Endothelial cell of umbilical vein (primary cell): ENCODE data around the gene TRPM8. TPM values are rescaled to one million over a fixed set of nuclear protein-coding genes. Genes with fewer than 3 reads are reported as not detected.

Experiments used
- BruUV-seq: library from RNA; stranded (reverse); fragments of 400-500 nt; replicated peaks from 2 replicates; lab custom pipeline; 2021; lab: Mats Ljungman, UMichigan
- CTCF ChIA-PET: fragments of 300-600, 350-600 bp; sonication (Branson Sonifier 250); formaldehyde crosslinking; loops from one replicate; lab custom pipeline; 2021; ENCODE audit warnings: antibody characterized with exemption, inconsistent platforms; lab: Charles Lee
- POLR2A ChIA-PET: fragments of 300-600, 350-600 bp; sonication (Branson Sonifier 250); formaldehyde crosslinking; loops from one replicate; lab custom pipeline; 2021; ENCODE audit warnings: antibody characterized with exemption, inconsistent platforms; lab: Charles Lee
- DNase-seq: peaks from one replicate; pipeline ENCODE4 v3.0.0-alpha.2; 2011; ENCODE audit warnings: low read depth, low spot score
- FAIRE-seq: peaks from 2 replicates; lab custom pipeline; 2011; peaks lifted over from hg19 to GRCh38; lab: Jason Lieb, UNC
- H2AFZ ChIP-seq: 2 replicates; pipeline ENCODE4 v1.6.0; 2012; ENCODE audit warnings: low read depth, low read length, control low read depth, inconsistent platforms
- H3K27ac ChIP-seq: 2 replicates; pipeline ENCODE4 v1.5.1; 2011; ENCODE audit warnings: low read depth, mild to moderate bottlenecking, control low read depth, low read length, moderate library complexity; ENCODE audit not compliant: insufficient read depth
- H3K27me3 ChIP-seq, 2 experiments: 2 replicates each; pipeline versions ENCODE4 v1.6.0 to v1.6.1; 2011; ENCODE audit warnings: low read length in 2 of 2, mixed read lengths in 1 of 2; ENCODE audit not compliant: control insufficient read depth in 2 of 2, insufficient read depth in 2 of 2
- H3K36me3 ChIP-seq, 2 experiments: 2 replicates in 1 of 2; 3 replicates in 1 of 2; pipeline ENCODE4 v1.5.1; 2011; ENCODE audit warnings: low read length in 2 of 2, mild to moderate bottlenecking in 1 of 2, moderate library complexity in 1 of 2; ENCODE audit not compliant: control insufficient read depth in 2 of 2, insufficient read depth in 2 of 2; ENCODE audit errors: extremely low read depth in 1 of 2
- H3K4me1 ChIP-seq: 3 replicates; pipeline ENCODE4 v1.5.1; 2011; ENCODE audit warnings: mild to moderate bottlenecking, low read length; ENCODE audit not compliant: control insufficient read depth, insufficient read depth; ENCODE audit errors: extremely low read depth
- H3K4me2 ChIP-seq: 2 replicates; pipeline ENCODE4 v1.6.1; 2011; ENCODE audit warnings: low read length, control low read depth, mixed read lengths; ENCODE audit not compliant: insufficient read depth
- H3K4me3 ChIP-seq, 3 experiments: fragments of 200-600 bp in 1 of 3; sonication (generic), shearing (Covaris generic) in 1 of 3; replicated peaks in 1 of 3; 2 replicates each; pipeline ENCODE4 v1.5.1; 2011 to 2016; ENCODE audit warnings: control low read depth in 3 of 3, low read length in 3 of 3, mild to moderate bottlenecking in 2 of 3, inconsistent platforms in 1 of 3, low read depth in 1 of 3, moderate library complexity in 1 of 3; ENCODE audit not compliant: insufficient read depth in 1 of 3
- H3K79me2 ChIP-seq: 2 replicates; pipeline ENCODE4 v1.6.0; 2012; ENCODE audit warnings: low read length, inconsistent platforms; ENCODE audit not compliant: control insufficient read depth, insufficient read depth
- H3K9ac ChIP-seq: replicated peaks from 2 replicates; pipeline ENCODE3; 2011; ENCODE audit warnings: low read length, control low read depth; ENCODE audit not compliant: insufficient read depth; ENCODE audit errors: extremely low read depth
- H3K9me1 ChIP-seq: replicated peaks from 3 replicates; pipeline ENCODE4 v1.6.0; 2011; ENCODE audit warnings: mild to moderate bottlenecking, low read length; ENCODE audit not compliant: control insufficient read depth, insufficient read depth; ENCODE audit errors: extremely low read depth
- H3K9me3 ChIP-seq: replicated peaks from 2 replicates; pipeline ENCODE4 v1.5.1; 2012; ENCODE audit warnings: low read length, inconsistent platforms; ENCODE audit not compliant: control insufficient read depth, insufficient read depth
- H4K20me1 ChIP-seq: replicated peaks from 2 replicates; pipeline ENCODE3; 2011; ENCODE audit warnings: mild to moderate bottlenecking, low read length; ENCODE audit not compliant: control insufficient read depth, insufficient read depth; ENCODE audit errors: extremely low read depth
- EZH2 ChIP-seq: IDR thresholded peaks from 2 replicates; pipeline ENCODE4 v1.6.1; 2012; ENCODE audit warnings: borderline replicate concordance, low read depth, mild to moderate bottlenecking, moderate library complexity, low read length, inconsistent platforms; ENCODE audit not compliant: severe bottlenecking
- FOS ChIP-seq: IDR thresholded peaks from 2 replicates; pipeline ENCODE4 v1.6.1; 2011; ENCODE audit warnings: mild to moderate bottlenecking, low read length, moderate library complexity, borderline replicate concordance; ENCODE audit not compliant: insufficient read depth
- GATA2 ChIP-seq: IDR thresholded peaks from 2 replicates; pipeline ENCODE4 v1.7.0; 2011; ENCODE audit warnings: low read depth, mild to moderate bottlenecking, moderate library complexity, mixed read lengths, low read length; ENCODE audit not compliant: insufficient read length, insufficient read depth
- JUN ChIP-seq: IDR thresholded peaks from 2 replicates; pipeline ENCODE4 v1.6.1; 2011; ENCODE audit warnings: borderline replicate concordance, low read depth; ENCODE audit not compliant: insufficient read length, insufficient read depth
- MYC ChIP-seq: IDR thresholded peaks from one replicate; pipeline ENCODE4 v1.6.1; 2011; ENCODE audit warnings: mild to moderate bottlenecking, low read depth, low read length
- POLR2A ChIP-seq: IDR thresholded peaks from 2 replicates; pipeline ENCODE4 v1.6.1; 2012; ENCODE audit warnings: low read depth, mild to moderate bottlenecking, control low read depth, low read length
- POLR2AphosphoS5 ChIP-seq: IDR thresholded peaks from 2 replicates; pipeline ENCODE4 v1.6.1; 2012; ENCODE audit warnings: low read depth, mild to moderate bottlenecking, control low read depth, low read length, moderate library complexity; ENCODE audit not compliant: insufficient read depth
- dilution Hi-C: fragments of 300-500 bp; cut with MboI; formaldehyde crosslinking; loops from one replicate; pipeline ENCODE4 v1.15.0; 2019; ENCODE audit warnings: low sequenced_read_pairs; ENCODE audit not compliant: extremely low pct_ligation_motif_present
- intact Hi-C: fragments of 100-400 bp; cut with micrococcal nuclease; formaldehyde crosslinking; loops from one replicate; pipeline ENCODE4 v1.10.0; 2022
- polyA plus RNA-seq, 4 experiments: library from polyadenylated mRNA; depleted of rRNA in 3 of 4; stranded (reverse) in 3 of 4; unstranded in 1 of 4; fragments of >200 nt; gene quantifications; 2 replicates each; pipeline versions ENCODE4 v1.2.1 to v1.2.3, GENCODE V29; 2011 to 2012; ENCODE audit warnings: missing spikeins in 1 of 4
- total RNA-seq: library from RNA; stranded (reverse); gene quantifications from 2 replicates; pipeline ENCODE4 v1.2.3, GENCODE V29; 2021
- TF ChIP-seq, protein P1 (sequence below), 2 donors: IDR thresholded peaks; 1 replicate in 1 of 2; 2 replicates in 1 of 2; pipeline ENCODE4 v1.5.1; 2011; ENCODE audit warnings: low read length in 2 of 2, mild to moderate bottlenecking in 2 of 2, moderate library complexity in 2 of 2, control low read depth in 1 of 2, inconsistent platforms in 1 of 2, low read depth in 1 of 2; ENCODE audit not compliant: insufficient read depth in 1 of 2; ENCODE audit errors: extremely low read depth in 1 of 2
- TF ChIP-seq, protein P2 (sequence below): IDR thresholded peaks from 2 replicates; pipeline ENCODE4 v1.6.1; 2011; ENCODE audit not compliant: insufficient read depth, insufficient read length

The TRPM8 gene
- total and polyA plus RNA-seq, 2 donors (not counting 3 experiments of a cell fraction or from before 2014, with no cell fraction given), result not detected

DNA sequence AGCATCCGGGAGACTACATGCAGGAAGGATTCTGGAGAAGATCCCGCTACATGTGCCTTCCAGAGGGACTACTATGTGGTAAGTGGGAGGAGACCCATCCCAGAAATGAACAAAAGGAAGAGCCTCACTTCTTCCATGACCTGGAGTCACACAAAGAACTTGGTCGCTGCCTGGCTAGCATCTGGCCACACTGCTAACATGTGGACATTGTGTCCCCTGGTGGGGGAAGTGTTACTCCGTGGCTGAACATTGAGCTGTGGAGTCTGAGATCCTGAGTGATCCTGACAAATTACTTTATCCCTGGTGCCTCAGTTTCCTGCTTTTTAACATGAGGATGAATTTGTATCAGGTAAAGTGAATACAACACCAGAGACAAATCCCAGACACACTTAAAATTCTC, 141.7 kb downstream of the TRPM8 start:
- intact Hi-C loops (no loop called here), dilution Hi-C loops (no loop called here)
- H3K27me3 ChIP-seq, result peaks cover 0 to 4% of the 10 kb centered on the region in 2 experiments
- H3K9ac ChIP-seq, result no peak overlapping the region
- CTCF ChIA-PET, result no interaction called here
- FAIRE-seq (no peak), DNase-seq (no peak)
- H4K20me1 ChIP-seq, result no peaks in the 10 kb centered on the region
- H3K79me2 ChIP-seq, result no peaks in the 10 kb centered on the region
- no peaks in the 10 kb centered on the region for H3K9me3 ChIP-seq
- BruUV-seq, result no TSS peak
- H3K9me1 ChIP-seq, result no peaks in the 10 kb centered on the region
- no peak overlapping the region for H3K4me3 ChIP-seq
- H3K4me1 ChIP-seq, result no peaks in the 10 kb centered on the region
- H2AFZ ChIP-seq, result no peak overlapping the region
- no peak overlapping the region for H3K27ac ChIP-seq
- H3K4me2 ChIP-seq, result no peak overlapping the region
- TF ChIP-seq FOS (no peak), POLR2AphosphoS5 (no peak), GATA2 (no peak), MYC (no peak), POLR2A (no peak), EZH2 (no peak), JUN (no peak)
- TF ChIP-seq, protein P1, sequence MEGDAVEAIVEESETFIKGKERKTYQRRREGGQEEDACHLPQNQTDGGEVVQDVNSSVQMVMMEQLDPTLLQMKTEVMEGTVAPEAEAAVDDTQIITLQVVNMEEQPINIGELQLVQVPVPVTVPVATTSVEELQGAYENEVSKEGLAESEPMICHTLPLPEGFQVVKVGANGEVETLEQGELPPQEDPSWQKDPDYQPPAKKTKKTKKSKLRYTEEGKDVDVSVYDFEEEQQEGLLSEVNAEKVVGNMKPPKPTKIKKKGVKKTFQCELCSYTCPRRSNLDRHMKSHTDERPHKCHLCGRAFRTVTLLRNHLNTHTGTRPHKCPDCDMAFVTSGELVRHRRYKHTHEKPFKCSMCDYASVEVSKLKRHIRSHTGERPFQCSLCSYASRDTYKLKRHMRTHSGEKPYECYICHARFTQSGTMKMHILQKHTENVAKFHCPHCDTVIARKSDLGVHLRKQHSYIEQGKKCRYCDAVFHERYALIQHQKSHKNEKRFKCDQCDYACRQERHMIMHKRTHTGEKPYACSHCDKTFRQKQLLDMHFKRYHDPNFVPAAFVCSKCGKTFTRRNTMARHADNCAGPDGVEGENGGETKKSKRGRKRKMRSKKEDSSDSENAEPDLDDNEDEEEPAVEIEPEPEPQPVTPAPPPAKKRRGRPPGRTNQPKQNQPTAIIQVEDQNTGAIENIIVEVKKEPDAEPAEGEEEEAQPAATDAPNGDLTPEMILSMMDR (IDR thresholded peaks at IDR 0.05; ENCODE audit: extremely low read depth in 1 of 2, insufficient read depth in 1 of 2, low read depth in 1 of 2, low read length in 2 of 2), result no peak
- TF ChIP-seq, protein P2, sequence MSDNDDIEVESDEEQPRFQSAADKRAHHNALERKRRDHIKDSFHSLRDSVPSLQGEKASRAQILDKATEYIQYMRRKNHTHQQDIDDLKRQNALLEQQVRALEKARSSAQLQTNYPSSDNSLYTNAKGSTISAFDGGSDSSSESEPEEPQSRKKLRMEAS, result no peak
- POLR2A ChIA-PET, result no interaction called here
- no peaks in the 10 kb centered on the region for H3K36me3 ChIP-seq
